HAP-1 (cell line): ENCODE results near the gene ABL2.
A peak's percentile ranks its signal among the peaks of the same experiment; 100 is the strongest.

Experiments
- DNase-seq, 2 experiments: peaks; one replicate each; pipeline ENCODE4 v3.0.0-alpha.2; 2016 to 2020; ENCODE audit warnings: low spot score in 2 of 2
- H3K27me3 ChIP-seq: fragments of 250-450 bp; sonication (Bioruptor Pico); 2 replicates; pipeline ENCODE4 v1.5.1; 2020; ENCODE audit warnings: low read depth, mild to moderate bottlenecking, moderate library complexity
- H3K36me3 ChIP-seq: fragments of 250-450 bp; sonication (Bioruptor Pico); replicated peaks from 2 replicates; pipeline ENCODE4 v1.5.1; 2020; ENCODE audit warnings: mild to moderate bottlenecking
- H3K4me1 ChIP-seq: fragments of 250-450 bp; sonication (Bioruptor Pico); 2 replicates; pipeline ENCODE4 v1.5.1; 2020; ENCODE audit warnings: mild to moderate bottlenecking
- H3K4me3 ChIP-seq: fragments of 250-450 bp; sonication (Bioruptor Pico); 2 replicates; pipeline ENCODE4 v1.5.1; 2020; ENCODE audit warnings: mild to moderate bottlenecking, moderate library complexity
- H3K9me3 ChIP-seq: fragments of 250-450 bp; sonication (Bioruptor Pico); 2 replicates; pipeline ENCODE4 v1.5.1; 2020; ENCODE audit warnings: mild to moderate bottlenecking, moderate library complexity
- in situ Hi-C: fragments of 300-500 bp; cut with MboI; formaldehyde crosslinking; loops from 3 replicates; pipeline ENCODE4 v1.14.3; 2020; ENCODE audit warnings: low sequenced_read_pairs, inconsistent platforms, mixed read lengths

Gene ABL2

GRCh38 chr1:179128520-179128919, 101.0 kb downstream of the ABL2 start:
- no peaks in the 10 kb centered on the region for H3K4me1 ChIP-seq
- no peaks in the 10 kb centered on the region for H3K27me3 ChIP-seq
- H3K9me3 ChIP-seq: no peaks in the 10 kb centered on the region
- no peak for DNase-seq
- in situ Hi-C loops: no loop called here
- no peak overlapping the region for H3K4me3 ChIP-seq
- H3K36me3 ChIP-seq: peaks cover 8% of the 10 kb centered on the region

- DNase-seq: no peak
- in situ Hi-C loops: no loop called here
- Histone ChIP-seq H3K27me3 (no peaks in the 10 kb centered on the region), H3K9me3 (no peaks in the 10 kb centered on the region), H3K36me3 (peaks cover 8% of the 10 kb centered on the region), H3K4me1 (no peaks in the 10 kb centered on the region), H3K4me3 (no peak overlapping the region)
Observed at GRCh38 chr1:179127163-179127895, 102.1 kb downstream of the ABL2 start.

- Histone ChIP-seq H3K36me3 (peaks cover 8% of the 10 kb centered on the region), H3K27me3 (no peaks in the 10 kb centered on the region), H3K4me1 (no peaks in the 10 kb centered on the region), H3K4me3 (no peak overlapping the region), H3K9me3 (no peaks in the 10 kb centered on the region)
- no peak for DNase-seq
- in situ Hi-C loops: no loop called here
Observed at GRCh38 chr1:179126338-179127060, 103.0 kb downstream of the ABL2 start.

GRCh38 chr1:179124873-179125272, 104.6 kb downstream of the ABL2 start:
- no peak for DNase-seq
- H3K4me1 ChIP-seq: peaks cover 5% of the 10 kb centered on the region
- H3K27me3 ChIP-seq: no peaks in the 10 kb centered on the region
- no peak overlapping the region for H3K4me3 ChIP-seq
- no peaks in the 10 kb centered on the region for H3K9me3 ChIP-seq
- in situ Hi-C loops: no loop called here
- peaks cover 2% of the 10 kb centered on the region; the same call in 1 of the 2 replicates for H3K36me3 ChIP-seq

GRCh38 chr1:179121159-179121938, 108.1 kb downstream of the ABL2 start:
- Histone ChIP-seq H3K36me3 (peaks cover 5% of the 10 kb centered on the region), H3K9me3 (no peaks in the 10 kb centered on the region), H3K27me3 (no peaks in the 10 kb centered on the region), H3K4me1 (peaks cover 13% of the 10 kb centered on the region), H3K4me3 (no peak overlapping the region)
- DNase-seq: peak; percentile 38 to 62
- in situ Hi-C loops: no loop called here

- no peaks in the 10 kb centered on the region for H3K9me3 ChIP-seq
- peaks cover 13% of the 10 kb centered on the region for H3K4me1 ChIP-seq
- no peak overlapping the region for H3K4me3 ChIP-seq
- peaks cover 5% of the 10 kb centered on the region for H3K36me3 ChIP-seq
- in situ Hi-C loops: no loop called here
- H3K27me3 ChIP-seq: no peaks in the 10 kb centered on the region
- DNase-seq: no peak
Observed at GRCh38 chr1:179120736-179121135, 108.7 kb downstream of the ABL2 start.

GRCh38 chr1:179119513-179119912, 110.0 kb downstream of the ABL2 start:
- H3K9me3 ChIP-seq: no peaks in the 10 kb centered on the region
- no peak overlapping the region for H3K4me3 ChIP-seq
- DNase-seq: peak in 1 of 2 experiments; percentile 74
- peaks cover 13% of the 10 kb centered on the region for H3K4me1 ChIP-seq
- no peaks in the 10 kb centered on the region for H3K27me3 ChIP-seq
- in situ Hi-C loops: no loop called here
- H3K36me3 ChIP-seq: peaks cover 3% of the 10 kb centered on the region

- no peaks in the 10 kb centered on the region for H3K9me3 ChIP-seq
- peaks cover 11% of the 10 kb centered on the region for H3K4me1 ChIP-seq
- H3K27me3 ChIP-seq: no peaks in the 10 kb centered on the region
- DNase-seq: no peak
- in situ Hi-C loops: no loop called here
- H3K36me3 ChIP-seq: peaks cover 18% of the 10 kb centered on the region
- H3K4me3 ChIP-seq: no peak overlapping the region
Observed at GRCh38 chr1:179115181-179115580, 114.3 kb downstream of the ABL2 start.

GRCh38 chr1:179108644-179109043, 120.8 kb downstream of the ABL2 start:
- in situ Hi-C loops: no loop called here
- Histone ChIP-seq H3K4me3 (no peak overlapping the region), H3K27me3 (no peaks in the 10 kb centered on the region), H3K4me1 (no peaks in the 10 kb centered on the region), H3K36me3 (peaks cover 36% of the 10 kb centered on the region), H3K9me3 (no peaks in the 10 kb centered on the region)
- no peak for DNase-seq

GRCh38 chr1:179107706-179108629, 121.5 kb downstream of the ABL2 start:
- Histone ChIP-seq H3K9me3 (no peaks in the 10 kb centered on the region), H3K36me3 (peaks cover 36% of the 10 kb centered on the region), H3K27me3 (no peaks in the 10 kb centered on the region), H3K4me3 (no peak overlapping the region), H3K4me1 (no peaks in the 10 kb centered on the region)
- no peak for DNase-seq
- in situ Hi-C loops: no loop called here

GRCh38 chr1:179105393-179105792, 124.1 kb downstream of the ABL2 start:
- in situ Hi-C loops: no loop called here
- Histone ChIP-seq H3K9me3 (no peaks in the 10 kb centered on the region), H3K36me3 (peaks cover 26% of the 10 kb centered on the region), H3K4me3 (no peak overlapping the region), H3K4me1 (no peaks in the 10 kb centered on the region), H3K27me3 (no peaks in the 10 kb centered on the region)
- DNase-seq: no peak

GRCh38 chr1:179104611-179105250, 124.7 kb downstream of the ABL2 start:
- Histone ChIP-seq H3K4me3 (no peak overlapping the region), H3K4me1 (no peaks in the 10 kb centered on the region), H3K36me3 (peaks cover 20% of the 10 kb centered on the region), H3K9me3 (no peaks in the 10 kb centered on the region), H3K27me3 (no peaks in the 10 kb centered on the region)
- DNase-seq: no peak
- in situ Hi-C loops: no loop called here

- Histone ChIP-seq H3K36me3 (peaks cover 14% of the 10 kb centered on the region), H3K9me3 (no peaks in the 10 kb centered on the region), H3K4me1 (no peaks in the 10 kb centered on the region), H3K27me3 (no peaks in the 10 kb centered on the region), H3K4me3 (no peak overlapping the region)
- no peak for DNase-seq
- in situ Hi-C loops: no loop called here
Observed at GRCh38 chr1:179103999-179104398, 125.5 kb downstream of the ABL2 start.
